Left lung (tissue), 10 donors: ENCODE data around the gene TAS2R13. TPM values are rescaled to one million over a fixed set of nuclear protein-coding genes. Genes with fewer than 3 reads are reported as not detected.

Experiments
- ATAC-seq: fragments of 200-7000 bp; cut with Tn5 transposase; one replicate; pipeline ENCODE4 v1.9.1; 2020; ENCODE audit warnings: moderate library complexity
- DNase-seq, 4 donors: peaks; one replicate each; pipeline ENCODE4 v3.0.0-alpha.2; 2013 to 2020
- H3K27ac ChIP-seq, 2 donors: fragments of 200-600 bp; sonication (generic) in 1 of 2; one replicate each; pipeline versions ENCODE4 v1.5.0 to v1.8.0; 2020 to 2021
- H3K27me3 ChIP-seq, 2 donors: fragments of 200-600 bp; sonication (generic) in 1 of 2; one replicate each; pipeline versions ENCODE4 v1.5.0 to v1.8.0; 2020 to 2021
- H3K36me3 ChIP-seq, 2 donors: fragments of 200-600 bp; sonication (generic) in 1 of 2; one replicate each; pipeline versions ENCODE4 v1.5.0 to v1.8.0; 2020 to 2021
- H3K4me1 ChIP-seq, 2 donors: fragments of 200-600 bp; one replicate each; pipeline ENCODE4 v1.8.0; 2021
- H3K4me3 ChIP-seq, 2 donors: fragments of 200-600 bp; sonication (generic) in 1 of 2; one replicate each; pipeline versions ENCODE4 v1.5.0 to v1.8.0; 2020 to 2021; ENCODE audit warnings: mild to moderate bottlenecking in 1 of 2
- H3K9me3 ChIP-seq, 2 donors: fragments of 200-600 bp; sonication (generic) in 1 of 2; one replicate each; pipeline versions ENCODE4 v1.5.0 to v1.8.0; 2020 to 2021
- CTCF ChIP-seq, 2 donors: fragments of 200-600 bp; sonication (generic) in 1 of 2; IDR thresholded peaks; one replicate each; pipeline versions ENCODE4 v1.5.0 to v1.8.0; 2021; ENCODE audit warnings: antibody characterized with exemption in 2 of 2
- intact Hi-C, 2 donors: fragments of 100-400 bp; cut with DNase I; formaldehyde crosslinking; loops; one replicate each; pipeline versions ENCODE4 v1.11.2 to v1.14.2; 2022
- polyA plus RNA-seq, 6 donors: library from polyadenylated mRNA; unstranded; fragments of 120-200 nt; gene quantifications; one replicate each; pipeline ENCODE4 v1.2.1, GENCODE V29; 2013; ENCODE audit not compliant: insufficient read length in 6 of 6
- total RNA-seq, 2 donors: library from RNA; stranded (reverse); fragmentation: NEBNext Ultra II Directional; extraction: Animal tissue kit (Norgen Biotek cat#: 25700); gene quantifications; one replicate each; pipeline ENCODE4 v1.2.1, GENCODE V29; 2021
- donor health status: DM: no; HTN: yes; CAD: no.
- donor health status: DM: no; HTN: no; CAD: no.

The TAS2R13 gene
- total and polyA plus RNA-seq, 8 donors, result 0.14 to 1.0 (median 0.42) TPM; not detected in 2

GRCh38 chr12:10901427-10901826, 7.9 kb downstream of the TAS2R13 start:
- peaks cover 6 to 41% of the 10 kb centered on the region in 2 donors for H3K9me3 ChIP-seq
- H3K4me1 ChIP-seq, result no peaks in the 10 kb centered on the region
- H3K27ac ChIP-seq, result no peak overlapping the region
- H3K36me3 ChIP-seq, result no peaks in the 10 kb centered on the region
- no peak for DNase-seq
- no peaks in the 10 kb centered on the region for H3K27me3 ChIP-seq
- H3K4me3 ChIP-seq, result no peak overlapping the region
- intact Hi-C loops, result no loop called here
- ATAC-seq, result peak; percentile 49
- no peak for TF ChIP-seq CTCF (IDR thresholded peaks at IDR 0.05)

DNA sequence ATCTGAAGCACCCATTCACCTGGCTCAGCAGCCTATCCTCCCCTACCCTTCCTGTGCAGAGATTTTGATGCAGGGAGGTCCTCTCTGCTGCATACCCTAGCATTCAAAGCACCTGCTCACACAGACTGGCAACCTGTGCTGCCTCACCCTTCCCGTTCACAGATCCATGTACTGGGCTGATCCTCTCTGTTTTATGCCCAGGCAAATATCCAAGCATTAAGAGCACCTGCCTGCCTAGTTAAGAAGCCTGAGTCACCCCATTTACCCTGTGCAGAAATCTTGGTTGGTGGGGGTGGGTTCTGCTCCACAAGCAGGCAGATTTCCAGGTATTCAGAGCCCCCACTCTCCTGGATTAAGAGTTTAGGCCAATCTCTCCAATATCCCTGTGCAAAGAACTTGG, 8.4 kb downstream of the TAS2R13 start:
- no peaks in the 10 kb centered on the region for H3K36me3 ChIP-seq
- peak; percentile 66 for ATAC-seq
- intact Hi-C loops, result no loop called here
- TF ChIP-seq CTCF (IDR thresholded peaks at IDR 0.05), result no peak
- H3K27me3 ChIP-seq, result no peaks in the 10 kb centered on the region
- no peak for DNase-seq
- H3K4me1 ChIP-seq, result no peaks in the 10 kb centered on the region
- no peak overlapping the region for H3K4me3 ChIP-seq
- H3K27ac ChIP-seq, result no peak overlapping the region
- H3K9me3 ChIP-seq, result peaks cover 6 to 41% of the 10 kb centered on the region in 2 donors

DNA sequence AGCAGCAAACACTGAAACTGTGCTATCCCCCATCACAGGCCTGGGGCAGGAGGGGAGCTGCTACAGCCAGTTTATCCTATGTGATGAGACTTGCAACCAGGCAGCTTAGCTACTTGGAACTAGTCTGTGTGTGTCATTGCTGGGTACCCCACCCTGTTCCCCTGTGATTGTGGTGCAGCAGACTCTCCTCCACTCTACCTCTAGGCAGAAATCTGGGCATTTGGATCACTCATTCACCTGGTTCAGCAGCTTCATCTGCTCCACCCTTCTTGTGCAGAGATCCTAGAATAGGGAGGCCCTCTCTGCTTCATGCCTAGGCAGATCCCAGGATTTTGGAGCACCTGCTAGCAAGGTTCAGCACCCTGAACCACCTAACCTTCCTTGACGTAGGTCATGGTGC, 8.8 kb downstream of the TAS2R13 start:
- no peaks in the 10 kb centered on the region for H3K27me3 ChIP-seq
- DNase-seq, result no peak
- no peak for ATAC-seq
- H3K4me1 ChIP-seq, result no peaks in the 10 kb centered on the region
- no peak overlapping the region for H3K27ac ChIP-seq
- H3K36me3 ChIP-seq, result no peaks in the 10 kb centered on the region
- H3K4me3 ChIP-seq, result no peak overlapping the region
- intact Hi-C loops, result no loop called here
- H3K9me3 ChIP-seq, result peaks cover 6 to 39% of the 10 kb centered on the region in 2 donors
- TF ChIP-seq CTCF (IDR thresholded peaks at IDR 0.05), result no peak

DNA sequence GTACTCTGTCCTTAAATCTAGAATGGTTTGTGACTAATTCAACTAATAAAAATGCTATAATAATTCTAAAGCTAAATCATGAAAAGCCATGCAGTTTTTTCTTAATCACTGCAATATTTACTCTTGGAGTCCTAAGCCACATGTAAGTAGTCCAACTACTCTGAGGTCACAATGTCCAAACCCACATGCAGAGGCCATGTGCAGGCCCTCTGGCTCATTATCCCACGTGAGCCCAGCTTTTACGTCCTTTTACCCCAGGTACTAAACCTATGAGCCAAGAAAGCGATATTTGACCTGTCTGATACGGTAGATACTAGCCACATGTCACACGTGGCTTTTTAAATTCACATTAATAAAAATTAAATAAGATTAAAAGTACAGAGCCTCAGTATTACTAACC, 12.5 kb downstream of the TAS2R13 start:
- no peak for ATAC-seq
- no peak for TF ChIP-seq CTCF (IDR thresholded peaks at IDR 0.05)
- H3K4me3 ChIP-seq, result no peak overlapping the region
- no peaks in the 10 kb centered on the region for H3K36me3 ChIP-seq
- H3K4me1 ChIP-seq, result no peaks in the 10 kb centered on the region
- intact Hi-C loops, result no loop called here
- H3K9me3 ChIP-seq, result peaks cover 0 to 3% of the 10 kb centered on the region in 2 donors
- no peak for DNase-seq
- H3K27ac ChIP-seq, result no peak overlapping the region
- H3K27me3 ChIP-seq, result no peaks in the 10 kb centered on the region

GRCh38 chr12:10891937-10892336, 17.4 kb downstream of the TAS2R13 start:
- ATAC-seq, result no peak
- Histone ChIP-seq H3K27me3 (no peaks in the 10 kb centered on the region), H3K27ac (no peak overlapping the region), H3K4me1 (no peaks in the 10 kb centered on the region), H3K9me3 (no peaks in the 10 kb centered on the region), H3K4me3 (no peak overlapping the region), H3K36me3 (no peaks in the 10 kb centered on the region)
- TF ChIP-seq CTCF (IDR thresholded peaks at IDR 0.05), result no peak
- DNase-seq, result no peak
- intact Hi-C loops, result no loop called here
